SHP77 treated with DMSO at 0.1 percent for 48 hours (cell line): ENCODE results near the gene UGT2A1.

Experiments used
- DNase-seq: peaks from one replicate; lab custom pipeline; 2025; lab: John Stamatoyannopoulos, UW

The UGT2A1 gene

DNA sequence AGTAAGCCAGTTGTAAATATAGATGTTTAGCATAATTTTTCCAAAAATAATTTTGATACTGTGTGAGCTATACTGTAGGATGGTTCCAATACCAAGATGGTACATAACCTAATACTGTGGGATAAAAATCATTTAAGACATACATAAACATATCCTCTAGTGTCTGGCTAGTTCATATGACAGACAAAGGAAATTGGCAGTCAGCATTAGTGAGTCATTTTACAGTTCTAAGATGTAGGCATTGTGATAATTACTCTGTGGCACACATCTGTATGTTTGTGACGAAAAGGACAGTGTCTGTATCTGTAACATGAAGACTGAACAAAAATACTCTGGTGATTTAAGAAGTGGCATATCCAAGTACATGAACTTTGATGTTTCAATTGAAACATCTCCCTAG lies 63.2 kb downstream of the UGT2A1 start:
- no peak for DNase-seq

GRCh38 chr4:69584135-69584534 lies 68.9 kb downstream of the UGT2A1 start:
- no peak for DNase-seq

- DNase-seq = no peak
Measured at GRCh38 chr4:69583543-69583942, 69.5 kb downstream of the UGT2A1 start.

GRCh38 chr4:69577245-69577644 lies 75.8 kb downstream of the UGT2A1 start:
- no peak for DNase-seq

DNA sequence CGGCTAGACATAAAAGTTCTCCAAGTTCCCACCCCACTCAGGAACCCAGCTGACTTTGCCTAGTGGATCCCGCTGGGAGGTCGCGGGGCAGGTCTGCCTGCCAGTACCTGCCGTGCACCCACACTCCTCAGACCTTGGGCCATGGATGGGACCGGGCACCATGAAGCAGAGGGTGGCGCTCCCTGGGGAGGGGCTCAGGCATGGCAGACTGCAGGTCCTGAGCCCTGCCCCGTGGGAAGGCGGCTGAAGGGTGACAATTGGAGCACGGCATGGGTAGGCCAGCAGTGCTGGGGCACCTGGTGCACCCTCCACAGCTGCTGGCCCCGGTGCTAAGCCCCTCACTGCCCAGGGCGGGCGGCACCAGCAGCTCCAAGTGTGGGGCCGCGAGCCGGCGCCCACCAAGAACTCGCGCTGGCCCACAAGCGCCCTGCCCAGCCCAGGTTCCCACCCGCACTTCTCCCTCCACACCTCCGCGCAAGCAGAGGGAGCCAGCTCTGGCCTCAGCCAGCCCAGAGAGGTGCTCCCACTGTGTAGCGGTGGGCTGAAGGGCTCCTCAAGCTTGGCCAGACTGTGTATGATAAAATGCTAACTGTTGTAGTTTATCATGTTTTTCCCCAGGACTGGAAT lies 76.7 kb downstream of the UGT2A1 start:
- DNase-seq = no peak

DNA sequence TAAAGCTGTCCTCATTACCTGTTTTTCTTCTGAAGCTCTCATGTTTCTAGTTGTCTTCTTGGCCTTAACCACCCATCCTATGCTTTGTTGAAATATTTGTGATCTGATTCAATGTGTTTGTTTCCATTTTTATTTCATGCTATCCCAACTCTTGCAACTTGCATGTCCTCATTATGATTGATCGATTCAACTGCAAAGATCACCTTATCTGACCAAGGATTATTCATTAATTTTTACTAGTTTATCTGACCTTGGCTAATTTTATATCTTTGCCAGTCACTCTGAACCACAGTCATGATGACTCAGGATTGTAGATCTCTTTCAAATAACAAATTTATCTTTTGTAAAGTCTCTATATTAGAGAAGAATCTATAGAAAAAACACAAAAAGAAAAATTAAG lies 84.3 kb downstream of the UGT2A1 start:
- no peak for DNase-seq

DNA sequence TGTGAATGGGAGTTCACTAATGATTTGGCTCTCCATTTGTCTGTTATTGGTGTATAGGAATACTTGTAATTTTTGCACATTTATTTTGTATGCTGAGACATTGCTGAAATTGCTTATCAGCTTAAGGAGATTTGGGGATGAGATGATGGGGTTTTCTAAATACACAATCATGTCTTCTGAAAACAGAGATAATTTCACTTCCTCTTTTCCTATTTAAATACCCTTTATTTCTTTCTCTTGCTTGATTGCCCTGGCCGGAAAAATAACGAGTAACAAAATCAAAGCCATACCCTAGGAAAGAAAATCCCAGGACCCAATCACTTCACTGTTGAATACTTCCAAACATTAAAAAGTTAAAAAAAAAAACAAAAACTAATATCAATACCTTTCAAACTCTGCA lies 89.6 kb downstream of the UGT2A1 start:
- DNase-seq = no peak

DNA sequence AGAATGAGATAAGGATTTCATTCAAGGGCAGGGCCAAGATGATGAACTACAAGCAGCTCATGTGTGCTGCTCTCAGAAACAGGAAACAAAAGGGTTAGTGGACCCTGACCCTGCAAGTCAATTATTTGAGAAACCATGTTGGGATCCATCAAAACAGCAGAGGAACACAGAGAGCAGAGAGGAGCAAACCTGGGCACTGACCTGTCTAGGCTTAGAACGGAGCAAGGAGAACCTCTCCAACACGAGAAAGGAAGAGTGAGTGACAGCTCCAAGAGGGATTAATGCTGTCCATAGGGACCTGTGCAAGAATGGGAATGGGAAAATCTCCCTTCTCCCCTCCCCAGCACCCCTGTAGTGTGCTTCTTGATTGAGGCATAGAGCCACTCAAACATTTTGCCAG lies 103.4 kb downstream of the UGT2A1 start:
- DNase-seq = no peak

DNA sequence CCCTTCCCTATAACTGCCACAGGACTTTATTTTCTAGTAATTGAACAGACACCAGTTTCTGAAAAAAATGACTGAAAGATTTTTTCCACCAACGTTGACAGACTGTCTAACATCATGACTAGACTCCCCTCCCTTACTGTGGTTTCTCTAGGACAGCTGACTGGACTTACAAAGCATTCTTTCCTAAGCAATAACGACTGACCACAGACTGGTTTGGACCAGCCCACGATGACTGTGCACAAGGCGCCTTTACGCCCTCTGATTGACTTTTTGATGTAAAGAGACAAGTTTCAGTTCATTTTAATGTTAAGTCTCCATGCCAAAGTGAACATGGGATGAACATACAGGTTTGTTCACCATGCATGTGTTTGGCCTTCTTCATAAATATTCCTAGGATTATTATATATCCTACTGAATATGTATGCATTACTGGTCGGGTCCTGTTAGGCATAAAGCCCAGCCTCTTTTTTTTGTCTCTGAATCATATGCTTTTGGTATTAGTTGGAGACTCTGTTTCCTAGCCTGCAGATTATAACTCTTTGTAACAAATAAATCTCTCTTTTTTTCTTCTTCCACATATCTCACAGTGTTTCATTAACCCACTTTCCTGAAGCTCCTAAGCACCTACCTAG lies 106.8 kb downstream of the UGT2A1 start:
- no peak for DNase-seq
